NCI-H510A (cell line): Measurements from ENCODE around the gene NAA80.

Experiments
- DNase-seq: peaks from one replicate; lab custom pipeline; 2025; lab: John Stamatoyannopoulos, UW

The NAA80 gene

GRCh38 chr3:50298836-50299637 lies at the start of gene NAA80, which contains the start of gene HYAL3:
Gene NAA80 (minus strand): TSS chr3:50299405. CDS start chr3:50297463, 1,942 bp downstream.
Gene HYAL3 (minus strand): TSS chr3:50299405. CDS start chr3:50295602, 3,803 bp downstream.
- peak; percentile 91 for DNase-seq

DNA sequence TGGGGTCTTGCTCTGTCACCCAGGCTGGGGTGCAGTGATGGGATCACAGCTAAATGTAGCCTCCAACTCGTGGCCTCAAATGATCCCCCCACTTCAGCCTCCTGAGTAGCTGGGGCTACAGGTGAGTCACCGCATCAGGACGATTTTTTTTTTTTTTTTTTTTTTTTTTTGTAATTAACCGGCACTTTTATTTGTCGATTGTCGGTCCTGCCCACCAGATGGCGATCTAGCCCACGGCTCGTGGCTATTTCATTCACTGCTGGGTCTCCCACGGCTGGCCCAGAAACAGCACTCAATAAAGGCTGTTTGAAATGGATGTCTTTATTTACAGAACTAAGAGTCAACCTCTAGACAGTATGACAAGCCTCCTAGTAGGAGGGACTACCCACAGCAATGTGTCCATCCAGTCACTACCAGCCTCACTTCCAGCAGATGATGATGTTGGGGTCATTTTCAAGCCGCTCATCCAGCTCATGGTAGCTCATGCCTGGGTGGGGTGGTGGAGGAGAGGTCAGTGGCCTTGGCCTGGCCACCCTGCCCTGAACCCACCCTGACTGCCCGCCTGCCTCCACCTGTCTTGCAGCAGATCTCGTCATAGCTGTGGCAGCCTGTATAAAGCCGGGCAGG lies 48.1 kb upstream of the NAA80 start:
- peak; percentile 42 for DNase-seq

DNA sequence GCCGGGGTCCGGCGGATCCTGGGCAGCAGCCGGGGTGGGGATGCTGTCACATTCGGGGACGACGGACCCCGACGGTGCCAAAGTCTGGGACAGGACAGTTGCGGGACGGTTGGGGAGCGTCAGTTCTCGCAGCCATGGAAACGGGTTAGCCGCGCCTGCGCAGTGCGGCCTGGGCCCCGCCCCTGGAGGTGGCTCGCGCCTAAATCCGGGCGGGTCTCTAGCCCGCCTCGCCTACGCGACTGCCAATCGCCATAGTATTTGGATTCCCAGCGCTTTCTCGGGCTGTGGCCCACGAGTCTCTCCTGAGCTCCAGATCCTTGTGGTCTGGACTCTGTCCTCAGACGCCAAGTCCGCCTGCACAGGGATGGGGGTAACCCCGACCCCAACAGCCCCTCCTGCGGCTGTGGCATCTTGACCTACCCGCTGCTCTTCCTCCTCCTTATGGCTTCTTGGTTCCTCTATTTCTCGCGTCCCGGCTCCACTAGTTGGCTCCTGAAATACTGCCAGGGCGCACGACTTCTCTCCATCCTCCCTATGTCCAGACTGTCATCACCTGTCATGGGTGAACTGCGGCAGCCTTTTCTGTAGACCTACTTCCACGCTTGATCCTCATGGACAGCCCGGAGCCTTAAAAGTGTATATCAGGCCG lies 46.5 kb upstream of the NAA80 start, which contains the start of gene ZMYND10:
ZMYND10 (minus strand) TSS at position 147 of the 649 bp plus-strand sequence. CDS start 153 bp downstream, outside the sequence.
- peak; percentile 13 for DNase-seq

DNA sequence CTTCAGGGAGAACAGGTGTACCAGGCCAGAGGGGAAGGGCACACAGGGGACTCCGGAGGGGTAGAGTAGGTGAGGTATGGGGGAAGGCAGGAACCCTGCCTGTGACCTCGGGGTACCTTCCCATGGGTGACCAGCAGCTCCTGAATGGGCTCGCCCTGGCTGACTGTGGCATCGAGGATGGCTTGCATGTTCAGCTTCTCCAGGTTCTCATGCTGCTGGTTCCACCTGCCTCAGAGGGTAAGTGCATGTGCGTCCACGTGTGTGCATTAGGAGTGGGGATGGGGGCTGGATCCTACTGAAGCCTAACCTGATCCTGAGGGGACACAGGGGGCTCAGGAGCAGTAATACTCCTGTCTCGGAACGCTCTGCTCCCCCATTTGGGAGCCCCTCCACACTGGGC lies 45.8 kb upstream of the NAA80 start:
- DNase-seq = no peak

- no peak for DNase-seq
These were observed 43.8 kb upstream of the NAA80 start for GRCh38 chr3:50342813-50343633.

GRCh38 chr3:50341996-50342650 lies 42.9 kb upstream of the NAA80 start:
- DNase-seq = no peak

DNA sequence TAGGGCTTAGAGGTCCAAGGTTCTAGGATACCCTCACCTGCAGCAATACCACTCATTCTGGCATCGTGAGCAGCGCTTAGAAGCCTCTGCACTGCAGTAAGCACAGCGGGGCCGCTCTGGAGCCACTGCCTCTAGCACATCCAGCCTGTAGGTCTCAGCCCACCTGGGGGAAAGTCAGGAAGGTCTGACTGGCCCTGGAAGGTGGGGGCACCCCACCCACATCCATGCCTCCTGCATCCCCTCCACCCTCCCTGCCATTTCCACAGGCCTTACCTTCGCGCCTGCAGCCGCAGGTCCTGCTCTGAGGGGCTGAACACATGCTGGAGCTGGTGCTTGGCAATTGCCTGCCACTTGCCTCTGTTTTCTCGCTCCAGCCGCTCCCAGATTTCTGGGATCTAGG lies 42.3 kb upstream of the NAA80 start:
- DNase-seq = no peak

DNA sequence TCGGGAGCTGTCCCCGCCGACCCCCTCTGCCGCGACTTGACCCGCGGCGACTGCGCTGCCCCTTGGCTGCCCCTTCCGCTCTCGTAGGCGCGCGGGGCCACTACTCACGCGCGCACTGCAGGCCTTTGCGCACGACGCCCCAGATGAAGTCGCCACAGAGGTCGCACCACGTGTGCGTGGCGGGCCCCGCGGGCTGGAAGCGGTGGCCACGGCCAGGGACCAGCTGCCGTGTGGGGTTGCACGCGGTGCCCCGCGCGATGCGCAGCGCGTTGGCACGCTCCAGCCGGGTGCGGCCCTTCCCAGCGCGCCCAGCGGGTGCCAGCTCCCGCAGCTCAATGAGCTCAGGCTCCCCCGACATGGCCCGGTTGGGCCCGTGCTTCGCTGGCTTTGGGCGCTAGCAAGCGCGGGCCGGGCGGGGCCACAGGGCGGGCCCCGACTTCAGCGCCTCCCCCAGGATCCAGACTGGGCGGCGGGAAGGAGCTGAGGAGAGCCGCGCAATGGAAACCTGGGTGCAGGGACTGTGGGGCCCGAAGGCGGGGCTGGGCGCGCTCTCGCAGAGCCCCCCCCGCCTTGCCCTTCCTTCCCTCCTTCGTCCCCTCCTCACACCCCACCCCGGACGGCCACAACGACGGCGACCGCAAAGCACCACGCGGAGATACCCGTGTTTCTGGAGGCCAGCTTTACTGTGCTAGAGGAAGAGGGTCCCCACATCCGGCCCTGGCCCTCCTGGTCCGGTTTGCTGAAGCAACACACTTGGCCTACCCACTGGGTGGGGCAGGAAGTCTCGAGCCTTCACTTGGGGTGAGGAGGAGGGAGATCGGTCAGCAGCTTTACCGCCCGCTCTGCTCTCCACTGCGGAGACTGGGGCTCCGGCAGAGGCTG lies 41.5 kb upstream of the NAA80 start, which contains the start of gene RASSF1:
RASSF1 (minus strand) TSS at position 389 of the 882 bp plus-strand sequence; CDS start at position 358, 31 bp downstream.
- no peak for DNase-seq

DNA sequence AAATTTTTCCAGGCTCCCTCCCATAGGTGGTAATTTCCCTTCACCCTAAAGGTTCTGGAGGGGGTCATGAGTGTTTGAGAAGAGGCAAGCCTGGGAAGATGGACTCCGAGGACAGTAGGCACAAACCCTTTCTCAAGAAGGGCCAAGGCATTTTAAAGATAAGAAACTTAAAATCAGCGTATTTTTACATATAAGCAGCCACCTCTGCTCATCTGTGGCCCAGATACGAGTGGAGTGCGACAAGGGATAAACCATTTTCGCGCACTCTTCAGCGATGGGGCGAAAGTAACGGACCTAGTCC lies 40.9 kb upstream of the NAA80 start:
- DNase-seq = no peak

GRCh38 chr3:50339485-50340146 lies 40.4 kb upstream of the NAA80 start:
- no peak for DNase-seq

GRCh38 chr3:50338965-50339364 lies 39.8 kb upstream of the NAA80 start:
- no peak for DNase-seq

DNA sequence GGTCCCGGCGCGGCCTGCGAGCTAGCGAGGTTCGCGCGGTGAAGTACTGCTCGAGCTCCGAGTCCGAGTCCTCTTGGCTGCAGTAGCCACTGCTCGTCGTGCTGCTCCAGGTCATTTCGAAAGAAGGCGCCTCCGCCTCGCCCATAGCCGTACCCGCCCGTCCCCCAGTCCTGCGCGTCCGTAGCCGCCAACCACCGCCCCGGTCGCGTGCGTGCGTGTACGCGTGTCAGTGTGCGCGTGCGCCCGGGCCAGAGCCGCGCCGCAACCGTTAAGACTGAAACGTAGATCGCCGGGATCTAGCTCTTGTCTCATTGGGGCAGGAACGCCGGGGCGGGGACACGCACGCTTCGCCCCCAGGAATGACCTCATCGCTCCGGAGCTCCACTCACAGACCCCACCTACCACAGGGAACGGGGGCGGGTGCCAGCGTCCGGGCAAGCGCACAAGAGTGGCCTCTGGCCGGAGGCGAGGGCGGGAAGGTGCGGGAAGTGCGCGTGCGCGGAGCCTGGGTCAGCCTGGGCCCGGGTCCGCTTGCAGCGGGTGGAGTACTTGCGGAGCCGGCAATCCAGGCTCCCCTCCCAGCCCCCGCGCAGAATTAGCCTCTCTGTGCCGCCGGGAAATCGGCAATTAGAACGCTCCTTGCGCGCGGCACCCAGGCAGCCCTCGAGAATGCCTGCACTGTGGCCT lies 38.1 kb upstream of the NAA80 start:
- peak; percentile 88 for DNase-seq

DNA sequence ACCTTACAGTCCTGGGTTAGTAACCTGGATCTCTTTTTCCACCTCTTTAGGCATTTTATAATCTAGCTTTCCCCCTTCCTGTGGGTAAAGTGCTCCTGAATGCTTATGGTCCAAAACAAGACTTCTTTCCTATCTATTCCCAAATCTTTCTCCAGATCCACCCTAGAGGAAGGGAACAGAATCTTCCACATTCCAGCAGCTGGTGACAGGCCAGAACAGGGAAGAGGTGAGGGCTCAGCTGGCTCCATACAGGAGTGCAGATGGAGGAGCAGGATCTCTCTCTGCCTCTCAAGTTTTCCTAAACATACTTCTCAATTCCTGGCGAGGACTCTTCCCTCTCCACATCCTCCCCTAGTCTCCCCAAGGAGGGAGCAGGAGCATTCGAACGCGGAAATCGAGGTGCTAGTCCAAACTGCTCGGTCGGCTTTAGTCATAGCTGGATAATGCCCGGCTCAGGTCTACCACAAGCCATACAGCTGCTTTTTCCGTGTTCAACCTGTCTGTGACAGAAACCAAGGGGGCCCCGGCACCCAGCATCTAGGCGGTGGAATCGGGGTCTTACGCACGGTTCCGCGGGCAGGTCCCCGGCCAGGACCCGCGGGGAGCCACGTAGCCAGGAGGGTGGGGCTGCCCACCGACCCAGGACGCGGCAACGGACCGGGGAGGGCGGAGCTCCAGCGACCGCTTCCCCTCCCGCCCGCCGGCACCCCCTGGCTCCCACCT lies 37.4 kb upstream of the NAA80 start:
- DNase-seq = no peak

DNA sequence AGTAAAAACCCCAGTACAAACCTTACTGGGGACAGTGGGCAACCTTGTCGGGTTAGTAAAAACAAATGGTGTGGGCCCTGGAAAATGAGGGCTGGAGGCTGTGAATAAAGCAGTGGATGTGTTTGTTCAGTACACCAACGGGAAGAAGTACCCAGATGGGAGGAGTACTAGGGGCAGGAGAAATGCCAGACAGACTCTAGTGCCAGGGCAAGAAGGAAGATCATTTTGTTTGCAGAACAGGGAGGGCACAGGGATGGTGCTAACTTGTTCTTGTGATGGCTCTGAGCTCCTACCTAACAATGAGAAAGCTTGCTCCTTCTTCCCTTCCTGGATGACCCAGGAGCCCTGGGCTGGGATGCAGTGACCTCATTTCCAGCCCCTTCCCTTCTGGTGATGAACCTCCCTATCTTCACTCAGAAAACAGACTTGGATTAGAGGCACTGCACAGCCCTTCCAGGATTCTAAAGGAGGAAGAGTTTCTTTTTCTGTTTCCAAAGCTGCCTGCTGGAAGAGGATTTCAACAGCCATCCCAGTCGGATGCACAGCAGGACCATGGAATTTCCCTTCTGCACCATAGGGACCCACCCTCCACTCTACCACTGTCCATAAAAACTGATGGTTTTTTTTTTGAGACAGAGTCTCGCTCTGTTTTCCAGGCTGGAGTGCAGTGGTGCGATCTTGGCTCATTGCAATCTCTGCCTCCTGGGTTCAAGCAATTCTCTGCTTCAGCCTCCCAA lies 35.3 kb upstream of the NAA80 start:
- no peak for DNase-seq

DNA sequence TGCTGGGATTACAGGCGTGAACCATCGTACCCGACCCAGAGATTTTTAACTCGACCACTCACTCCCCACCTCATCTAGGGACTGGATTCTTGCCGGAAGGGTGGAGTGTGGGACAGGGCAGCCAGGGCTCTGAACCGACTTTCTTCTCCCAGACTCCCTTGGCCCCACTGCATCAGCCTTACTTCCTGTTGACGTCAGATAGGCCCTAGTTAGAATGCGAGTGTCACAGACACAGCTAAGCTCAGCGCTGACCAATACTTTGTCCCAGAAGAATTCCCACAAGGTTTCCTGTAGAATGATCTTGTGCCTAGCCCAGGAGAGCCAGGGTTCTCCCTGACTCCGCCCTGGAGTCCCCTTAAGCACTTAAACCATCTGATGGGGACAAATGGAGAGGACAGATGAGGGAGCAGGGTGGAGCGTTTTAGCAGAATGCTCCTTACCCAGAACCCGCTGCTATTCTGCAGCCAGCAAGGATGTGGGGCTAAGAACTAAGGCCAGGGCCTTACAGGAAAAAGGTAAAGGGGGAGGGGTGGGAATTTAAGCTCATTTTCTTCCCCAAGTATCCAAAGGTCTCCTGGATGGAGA lies 34.6 kb upstream of the NAA80 start:
- DNase-seq = no peak

DNA sequence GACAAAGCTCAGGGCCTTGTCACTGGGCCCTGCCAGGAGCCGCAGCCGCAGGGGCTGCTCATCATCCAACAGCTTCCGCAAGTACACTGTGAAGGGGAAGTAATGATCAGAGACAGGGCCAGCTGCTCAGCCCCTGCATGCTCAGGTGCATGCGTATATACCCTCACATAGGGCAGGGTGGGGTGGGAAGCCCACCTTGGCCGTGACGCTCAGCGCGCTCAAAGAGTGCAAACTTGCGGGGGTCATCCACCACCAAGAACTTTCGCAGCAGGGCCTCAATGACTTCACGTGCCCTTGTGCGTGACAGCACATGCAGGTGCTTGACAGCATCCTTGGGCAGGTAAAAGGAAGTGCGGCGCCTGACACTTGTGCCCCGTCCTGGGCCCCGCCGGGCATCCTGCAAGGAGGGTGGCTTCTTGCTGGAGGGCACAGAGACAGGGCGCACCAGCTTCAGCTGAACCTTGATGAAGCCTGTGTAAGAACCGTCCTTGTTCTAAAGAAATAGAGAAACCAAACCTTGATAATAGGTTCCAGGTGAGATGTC lies 32.2 kb upstream of the NAA80 start:
- DNase-seq = no peak

GRCh38 chr3:50330330-50330729 lies 31.1 kb upstream of the NAA80 start:
- DNase-seq = no peak
